ENCODE results near the gene TVP23A.
"Not testable (repeated sequence)": the region's sequence is repeated elsewhere in the genome, so short reads cannot be mapped to it uniquely, and the experiment has no call there.

Gene TVP23A

GRCh38 chr16:10741844-10742243 is 76.8 kb downstream of the TVP23A start:
- Histone ChIP-seq H3K36me3 (ENCODE audit: insufficient read depth, low read depth, low read length) (no peaks in the 10 kb centered on the region), H3K4me3 (ENCODE audit: low read length) (no peak overlapping the region), H3K27me3 (ENCODE audit: insufficient read depth, low read length) (no peaks in the 10 kb centered on the region), H3K9me3 (ENCODE audit: insufficient read depth, low read depth, low read length) (no peaks in the 10 kb centered on the region), H3K27ac (ENCODE audit: low read length) (no peak overlapping the region), H3K4me1 (ENCODE audit: insufficient read depth, low read length) (no peaks in the 10 kb centered on the region; the same call in 1 of the 2 replicates), H3K9ac (ENCODE audit: low read depth, low read length) (no peak overlapping the region)

GRCh38 chr16:10741249-10741648 is 77.3 kb downstream of the TVP23A start:
- H3K4me1 ChIP-seq (ENCODE audit: insufficient read depth, low read length); H3K27ac ChIP-seq (ENCODE audit: low read length); H3K9me3 ChIP-seq (ENCODE audit: insufficient read depth, low read depth, low read length); H3K4me3 ChIP-seq (ENCODE audit: low read length); H3K27me3 ChIP-seq (ENCODE audit: insufficient read depth, low read length); H3K9ac ChIP-seq (ENCODE audit: low read depth, low read length); H3K36me3 ChIP-seq (ENCODE audit: insufficient read depth, low read depth, low read length): not testable (repeated sequence)

DNA sequence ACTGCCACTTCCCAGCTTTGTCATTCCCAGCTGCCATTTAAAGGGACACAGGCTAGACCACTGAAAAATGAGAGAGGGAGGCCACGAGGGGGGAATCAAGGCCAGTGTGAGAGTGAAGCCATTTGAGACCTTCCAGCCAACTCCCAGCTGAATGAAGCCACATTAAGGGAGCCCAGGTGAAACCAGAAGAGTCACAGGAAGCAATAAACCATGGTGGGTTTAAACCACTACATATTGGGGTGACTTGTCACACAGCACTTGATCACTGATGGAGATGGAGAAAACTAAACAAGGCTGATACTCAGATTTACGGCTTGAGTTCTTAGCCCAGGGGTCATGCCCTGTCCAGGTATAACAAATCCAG is 77.8 kb downstream of the TVP23A start:
- Histone ChIP-seq H3K4me1 (ENCODE audit: insufficient read depth, low read length) (no peaks in the 10 kb centered on the region; the same call in 1 of the 2 replicates), H3K9me3 (ENCODE audit: insufficient read depth, low read depth, low read length) (no peaks in the 10 kb centered on the region), H3K9ac (ENCODE audit: low read depth, low read length) (no peak overlapping the region), H3K27ac (ENCODE audit: low read length) (no peak overlapping the region), H3K4me3 (ENCODE audit: low read length) (no peak overlapping the region), H3K27me3 (ENCODE audit: insufficient read depth, low read length) (no peaks in the 10 kb centered on the region), H3K36me3 (ENCODE audit: insufficient read depth, low read depth, low read length) (no peaks in the 10 kb centered on the region)

GRCh38 chr16:10740000-10740844 is 78.4 kb downstream of the TVP23A start:
- H3K36me3 ChIP-seq (ENCODE audit: insufficient read depth, low read depth, low read length): no peaks in the 10 kb centered on the region
- no peak overlapping the region for H3K27ac ChIP-seq (ENCODE audit: low read length)
- no peak overlapping the region for H3K4me3 ChIP-seq (ENCODE audit: low read length)
- H3K4me1 ChIP-seq (ENCODE audit: insufficient read depth, low read length): no peaks in the 10 kb centered on the region; the same call in 1 of the 2 replicates
- no peak overlapping the region for H3K9ac ChIP-seq (ENCODE audit: low read depth, low read length)
- no peaks in the 10 kb centered on the region for H3K9me3 ChIP-seq (ENCODE audit: insufficient read depth, low read depth, low read length)
- H3K27me3 ChIP-seq (ENCODE audit: insufficient read depth, low read length): no peaks in the 10 kb centered on the region

- Histone ChIP-seq H3K4me1 (ENCODE audit: insufficient read depth, low read length) (no peaks in the 10 kb centered on the region; the same call in 1 of the 2 replicates), H3K9me3 (ENCODE audit: insufficient read depth, low read depth, low read length) (0 out of 2 replicates have a peak, but pooled peaks cover under 1% of the 10 kb centered on the region), H3K36me3 (ENCODE audit: insufficient read depth, low read depth, low read length) (no peaks in the 10 kb centered on the region), H3K4me3 (ENCODE audit: low read length) (no peak overlapping the region), H3K27me3 (ENCODE audit: insufficient read depth, low read length) (no peaks in the 10 kb centered on the region), H3K27ac (ENCODE audit: low read length) (no peak overlapping the region), H3K9ac (ENCODE audit: low read depth, low read length) (no peak overlapping the region)
These were observed 80.1 kb downstream of the TVP23A start for GRCh38 chr16:10738231-10739077.

DNA sequence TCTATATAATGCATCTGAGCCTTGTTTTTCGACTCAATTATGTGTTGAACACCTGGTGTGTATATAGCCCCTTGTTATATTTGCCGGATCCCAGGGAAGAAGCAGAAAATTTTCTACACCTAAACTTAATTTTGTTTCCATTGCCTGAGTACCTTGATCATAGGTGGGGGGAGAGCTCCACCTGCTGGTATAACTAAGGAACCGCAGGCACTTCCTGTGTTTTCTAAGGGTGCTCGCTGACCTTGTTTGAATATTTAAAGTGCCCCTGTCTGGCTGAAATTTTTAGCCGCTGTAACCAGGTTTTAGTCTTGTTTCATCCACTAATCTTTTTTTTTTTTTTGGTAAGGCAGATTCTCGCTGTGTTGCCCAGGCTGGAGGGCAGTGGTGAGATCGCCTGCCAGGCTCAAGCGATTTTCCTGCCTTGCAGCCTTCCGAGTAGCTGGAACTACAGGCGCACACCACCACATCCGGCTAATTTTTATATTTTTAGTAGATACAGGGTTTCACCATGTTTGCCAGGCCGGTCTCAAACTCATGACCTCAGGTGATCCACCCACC is 81.4 kb downstream of the TVP23A start:
- Histone ChIP-seq H3K9ac (ENCODE audit: low read depth, low read length) (no peak overlapping the region), H3K36me3 (ENCODE audit: insufficient read depth, low read depth, low read length) (no peaks in the 10 kb centered on the region), H3K4me3 (ENCODE audit: low read length) (no peak overlapping the region), H3K4me1 (ENCODE audit: insufficient read depth, low read length) (no peaks in the 10 kb centered on the region), H3K9me3 (ENCODE audit: insufficient read depth, low read depth, low read length) (peaks cover 5% of the 10 kb centered on the region; the same call in 1 of the 2 replicates), H3K27me3 (ENCODE audit: insufficient read depth, low read length) (no peaks in the 10 kb centered on the region), H3K27ac (ENCODE audit: low read length) (no peak overlapping the region)

- Histone ChIP-seq H3K4me3 (ENCODE audit: low read length) (no peak overlapping the region), H3K4me1 (ENCODE audit: insufficient read depth, low read length) (no peaks in the 10 kb centered on the region), H3K27ac (ENCODE audit: low read length) (no peak overlapping the region), H3K9ac (ENCODE audit: low read depth, low read length) (no peak overlapping the region), H3K9me3 (ENCODE audit: insufficient read depth, low read depth, low read length) (peaks cover 5% of the 10 kb centered on the region; the same call in 1 of the 2 replicates), H3K27me3 (ENCODE audit: insufficient read depth, low read length) (no peaks in the 10 kb centered on the region), H3K36me3 (ENCODE audit: insufficient read depth, low read depth, low read length) (no peaks in the 10 kb centered on the region)
These were observed 86.8 kb downstream of the TVP23A start for GRCh38 chr16:10731790-10732189.

DNA sequence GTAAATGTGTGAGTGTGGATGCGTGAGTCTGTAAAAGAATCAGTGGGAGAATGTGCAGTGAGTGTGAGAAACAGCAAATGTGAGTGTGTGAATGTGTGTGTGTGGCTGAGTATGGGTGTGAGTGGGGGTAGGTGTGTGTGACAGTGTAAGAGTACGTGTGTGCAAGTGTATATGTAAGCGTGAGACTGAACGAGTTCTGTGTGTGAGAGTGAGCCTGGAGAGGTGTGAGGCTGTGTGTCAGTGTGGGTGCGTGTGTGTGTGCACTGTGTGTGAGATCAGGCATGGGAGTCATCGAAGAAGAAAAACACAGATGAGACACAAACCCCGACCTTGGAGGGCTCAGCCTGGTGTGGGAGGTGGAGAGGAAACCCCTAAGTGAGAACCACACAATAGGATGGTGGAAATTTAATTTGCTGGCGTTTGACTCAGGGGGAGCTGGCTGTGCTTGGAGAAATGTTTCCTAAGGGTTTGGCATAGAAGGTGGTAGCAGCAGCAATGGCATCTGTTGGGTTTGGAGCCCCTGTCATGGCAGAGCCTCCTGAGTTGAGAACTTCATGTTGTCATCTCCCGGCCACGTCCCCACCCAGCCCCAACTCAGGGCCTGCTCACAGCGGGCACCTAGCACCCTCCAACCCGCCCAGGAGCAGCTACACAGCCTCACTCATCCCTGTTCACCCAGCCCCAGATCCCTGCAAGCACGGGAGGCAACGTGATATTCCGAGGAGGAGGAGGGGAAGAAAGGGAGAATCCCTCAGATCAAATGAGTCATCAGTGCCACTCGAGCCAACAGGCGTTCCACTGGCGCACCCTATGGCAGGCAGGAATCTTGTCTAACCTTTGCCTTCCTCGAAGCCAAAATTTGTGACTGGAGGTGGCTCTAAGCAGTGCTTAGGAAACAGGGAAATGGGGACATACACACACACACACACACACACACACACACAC is 89.2 kb downstream of the TVP23A start:
- Histone ChIP-seq H3K4me1 (ENCODE audit: insufficient read depth, low read length) (no peaks in the 10 kb centered on the region), H3K27ac (ENCODE audit: low read length) (no peak overlapping the region), H3K36me3 (ENCODE audit: insufficient read depth, low read depth, low read length) (no peaks in the 10 kb centered on the region), H3K9ac (ENCODE audit: low read depth, low read length) (no peak overlapping the region), H3K27me3 (ENCODE audit: insufficient read depth, low read length) (no peaks in the 10 kb centered on the region), H3K9me3 (ENCODE audit: insufficient read depth, low read depth, low read length) (peaks cover 5% of the 10 kb centered on the region; the same call in 1 of the 2 replicates), H3K4me3 (ENCODE audit: low read length) (no peak overlapping the region)

DNA sequence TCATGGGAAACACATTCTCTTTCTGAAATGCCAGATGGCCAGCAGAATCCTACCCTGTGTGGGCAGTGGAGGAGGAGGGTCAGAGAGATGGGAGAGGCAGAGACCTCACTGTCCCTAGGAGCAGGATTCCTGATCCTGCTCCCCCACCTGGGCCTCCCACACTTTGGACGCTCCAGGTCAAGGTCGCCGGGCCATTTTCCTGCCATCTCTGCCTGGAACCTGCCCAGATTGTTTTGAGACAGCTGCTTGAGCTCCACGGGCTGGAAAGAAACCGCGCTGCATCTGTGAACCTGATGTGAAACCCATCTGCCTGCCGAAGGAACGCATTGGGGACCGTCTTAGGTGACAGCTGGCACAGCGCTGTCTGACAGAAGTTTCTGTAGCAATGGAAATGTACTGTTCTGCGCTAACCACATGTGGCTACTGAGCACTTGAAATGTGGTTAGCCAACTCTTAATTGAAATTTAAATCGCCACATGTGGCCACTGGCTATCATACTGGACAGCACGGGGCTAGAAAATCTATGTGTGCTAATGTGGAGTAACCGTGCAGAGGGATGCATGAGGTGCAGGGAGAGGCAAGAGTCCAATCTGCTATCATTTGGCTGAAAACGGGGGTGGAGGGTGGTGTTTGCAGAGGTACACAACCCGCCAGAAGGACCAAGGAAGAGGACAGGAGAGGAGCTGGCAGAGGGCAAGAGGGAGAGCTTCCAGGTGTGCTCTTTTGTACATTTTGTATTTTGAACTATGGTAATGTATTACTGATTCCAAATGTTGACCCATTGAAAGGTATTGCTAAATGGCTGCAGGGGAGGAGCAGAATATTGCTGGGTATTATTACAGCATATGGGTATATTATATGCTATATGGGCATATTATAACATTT is 90.3 kb downstream of the TVP23A start:
- no peaks in the 10 kb centered on the region for H3K36me3 ChIP-seq (ENCODE audit: insufficient read depth, low read depth, low read length)

More for the DNA sequence above, 90.3 kb downstream of the TVP23A start:
- Histone ChIP-seq H3K27ac (ENCODE audit: low read length) (no peak overlapping the region), H3K4me1 (ENCODE audit: insufficient read depth, low read length) (no peaks in the 10 kb centered on the region), H3K27me3 (ENCODE audit: insufficient read depth, low read length) (no peaks in the 10 kb centered on the region), H3K9me3 (ENCODE audit: insufficient read depth, low read depth, low read length) (peaks cover 3% of the 10 kb centered on the region; the same call in 1 of the 2 replicates), H3K4me3 (ENCODE audit: low read length) (no peak overlapping the region), H3K9ac (ENCODE audit: low read depth, low read length) (no peak overlapping the region)

Measured in iPS-20b (cell line).